ENCODE data around the gene RETN. TPM values are rescaled to one million over a fixed set of nuclear protein-coding genes. Genes with fewer than 3 reads are reported as not detected.

RETN gene
- total RNA-seq, 1 experiment from 2014 or later: not detected

DNA sequence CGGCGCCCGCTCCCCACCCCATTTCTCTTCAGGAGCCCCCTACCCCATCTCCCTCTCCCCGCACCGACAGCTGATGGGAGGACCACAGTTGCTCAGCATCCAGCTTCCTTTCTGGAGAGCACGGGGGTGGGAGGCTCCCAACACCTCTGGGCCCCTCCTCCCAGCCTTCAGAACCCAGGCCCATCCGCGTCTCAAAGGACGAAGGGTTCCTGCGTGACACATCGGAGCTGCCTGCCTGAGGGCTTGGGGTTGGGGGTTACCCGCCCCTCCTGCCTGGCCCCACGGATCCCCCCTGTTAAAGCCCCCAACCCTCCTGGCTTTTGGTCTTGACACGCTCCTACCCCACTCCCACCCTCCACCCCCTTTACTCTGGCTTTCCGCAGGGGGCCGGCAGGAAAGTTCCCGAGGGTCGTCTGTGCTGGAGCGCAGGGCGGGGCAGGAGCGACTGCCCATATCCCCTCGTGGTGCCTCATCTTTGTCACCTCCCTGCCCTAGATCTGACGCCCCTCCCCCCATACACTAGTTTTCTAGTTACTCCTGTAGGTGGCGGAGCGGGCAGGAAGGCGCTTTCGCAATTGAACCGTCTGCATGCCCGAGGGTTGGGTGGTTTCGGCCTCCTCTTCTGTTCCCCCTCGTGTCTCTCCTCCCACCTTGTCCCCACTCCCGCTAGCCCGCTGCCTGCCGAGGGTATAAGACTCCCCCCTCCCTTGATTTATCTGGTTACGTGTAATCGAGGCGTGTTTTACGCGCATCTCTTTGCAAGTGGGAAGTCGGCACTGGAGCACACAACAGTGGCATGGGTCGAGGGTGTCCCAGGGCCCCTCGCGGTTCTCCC lies 12.7 kb downstream of the RETN start:
- peak; percentile 43 for DNase-seq (ENCODE audit: low spot score)

GRCh38 chr19:7682175-7682855 lies 13.5 kb downstream of the RETN start:
- no peak for DNase-seq (ENCODE audit: low spot score)

DNA sequence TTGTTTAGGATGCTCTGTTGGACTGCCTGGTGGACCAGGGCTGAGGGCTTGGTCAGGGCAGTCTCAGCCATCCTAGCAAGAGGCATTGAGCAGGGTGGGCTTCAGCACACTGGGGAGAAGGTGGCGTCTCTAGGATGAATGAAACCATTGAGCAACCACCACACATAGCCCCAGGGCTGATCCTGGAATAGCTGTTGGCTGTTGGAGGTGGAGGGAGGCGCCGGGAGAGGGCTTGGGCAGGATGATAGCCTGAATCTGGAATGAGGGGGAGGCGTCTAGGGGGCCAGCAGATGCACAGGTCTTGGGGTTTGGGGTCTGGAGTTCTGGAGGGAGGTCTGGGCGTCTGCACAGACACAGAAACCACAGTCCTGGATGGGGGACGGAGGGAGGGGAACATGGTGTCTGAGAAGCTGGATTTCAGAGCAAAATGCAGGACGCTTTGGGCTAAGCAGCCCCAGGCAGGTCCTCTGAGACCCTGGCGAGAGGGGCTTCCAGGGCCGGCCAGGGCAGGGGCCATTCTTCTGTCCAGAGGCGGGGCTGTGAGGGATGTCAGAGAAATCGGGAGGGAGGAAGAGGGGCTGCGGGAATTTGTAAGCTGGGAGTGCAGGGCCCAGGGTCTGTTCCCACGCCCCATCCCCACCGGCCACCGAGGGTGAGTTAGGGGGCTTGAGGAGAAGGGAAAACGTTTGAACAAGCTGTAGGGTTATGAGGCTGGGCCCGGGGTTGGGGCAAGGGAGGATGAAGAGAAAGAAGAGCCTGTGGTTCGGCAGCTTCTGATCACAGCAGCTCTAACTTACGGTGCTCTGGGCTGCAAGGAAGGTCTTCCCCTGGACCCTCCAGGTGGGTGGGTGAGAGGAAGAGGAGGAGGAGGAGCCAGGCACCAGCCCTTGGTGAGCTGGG lies 16.9 kb downstream of the RETN start:
- DNase-seq (ENCODE audit: low spot score): no peak

- DNase-seq (ENCODE audit: low spot score): no peak
Measured at GRCh38 chr19:7687177-7687576, 18.3 kb downstream of the RETN start.

- no peak for DNase-seq (ENCODE audit: low spot score)
Measured at GRCh38 chr19:7689165-7689564, 20.3 kb downstream of the RETN start.

DNA sequence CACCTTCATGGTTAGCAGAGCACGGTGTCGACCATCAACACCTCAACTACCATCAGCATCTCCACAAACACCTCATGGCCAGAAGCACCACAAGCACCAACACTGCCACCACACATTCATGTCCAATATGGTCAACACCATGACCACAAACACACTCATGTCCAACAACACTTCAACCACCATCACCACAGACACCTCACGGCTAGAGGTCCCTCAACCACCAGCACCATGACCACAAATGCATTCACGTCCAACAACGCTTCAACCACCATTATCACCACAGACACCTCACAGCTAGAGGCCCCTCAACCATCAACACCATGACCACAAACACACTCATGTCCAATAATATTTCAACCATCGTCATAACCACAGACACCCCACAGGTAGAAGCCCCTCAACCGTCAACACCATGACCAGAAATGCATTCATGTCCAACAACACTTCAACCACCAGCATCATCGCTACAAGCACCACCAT lies 22.0 kb downstream of the RETN start:
- no peak for DNase-seq (ENCODE audit: low spot score)

- no peak for DNase-seq (ENCODE audit: low spot score)
Measured at GRCh38 chr19:7691497-7691896, 22.6 kb downstream of the RETN start.

DNA sequence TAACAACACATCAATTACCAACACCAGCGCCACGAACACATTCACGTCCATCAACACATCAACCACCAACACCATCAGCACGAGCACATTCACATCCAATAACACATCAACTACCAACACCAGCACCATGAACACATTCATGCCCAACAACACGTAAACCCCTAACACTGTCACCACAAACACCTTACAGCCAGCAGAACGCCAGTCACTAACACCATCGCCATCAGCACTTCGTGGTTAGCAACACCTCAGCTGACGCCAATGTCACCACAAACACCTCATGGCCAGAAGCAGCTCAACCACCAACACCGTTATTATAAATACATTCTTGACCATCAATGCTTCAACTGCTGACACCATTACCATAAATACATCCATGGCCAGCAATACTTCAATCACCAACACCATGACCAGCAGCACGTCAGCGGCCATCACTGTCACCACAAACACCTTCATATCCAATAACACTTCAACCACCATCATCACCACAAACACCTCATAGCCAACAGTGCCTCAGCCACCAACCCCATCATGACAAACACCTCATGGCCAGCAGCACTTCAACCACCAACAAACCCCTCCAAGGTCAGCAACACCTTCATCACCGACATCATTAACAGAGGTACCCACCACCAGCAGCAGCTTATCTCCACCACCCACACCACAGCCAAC lies 23.7 kb downstream of the RETN start:
- no peak for DNase-seq (ENCODE audit: low spot score)

DNA sequence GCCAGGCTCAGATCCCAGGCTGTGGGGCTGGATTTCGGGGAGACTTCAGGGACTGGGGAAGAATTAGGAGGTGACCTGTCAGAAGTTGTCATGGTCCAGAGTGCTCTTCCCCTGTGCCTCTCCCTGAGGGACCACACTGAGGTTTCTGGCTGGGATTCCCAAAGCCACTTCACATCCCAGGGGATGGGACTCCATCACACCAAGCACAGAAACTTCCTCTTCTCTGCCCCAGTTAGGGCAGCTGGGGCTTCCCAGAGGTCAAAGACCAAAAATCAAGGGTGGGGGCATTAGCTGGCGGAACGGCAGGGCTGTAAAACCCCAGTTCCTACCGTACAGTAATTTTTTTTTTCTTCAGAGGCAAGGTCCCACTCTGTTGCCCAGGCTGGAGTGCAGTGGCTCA lies 25.6 kb downstream of the RETN start:
- no peak for DNase-seq (ENCODE audit: low spot score)

DNA sequence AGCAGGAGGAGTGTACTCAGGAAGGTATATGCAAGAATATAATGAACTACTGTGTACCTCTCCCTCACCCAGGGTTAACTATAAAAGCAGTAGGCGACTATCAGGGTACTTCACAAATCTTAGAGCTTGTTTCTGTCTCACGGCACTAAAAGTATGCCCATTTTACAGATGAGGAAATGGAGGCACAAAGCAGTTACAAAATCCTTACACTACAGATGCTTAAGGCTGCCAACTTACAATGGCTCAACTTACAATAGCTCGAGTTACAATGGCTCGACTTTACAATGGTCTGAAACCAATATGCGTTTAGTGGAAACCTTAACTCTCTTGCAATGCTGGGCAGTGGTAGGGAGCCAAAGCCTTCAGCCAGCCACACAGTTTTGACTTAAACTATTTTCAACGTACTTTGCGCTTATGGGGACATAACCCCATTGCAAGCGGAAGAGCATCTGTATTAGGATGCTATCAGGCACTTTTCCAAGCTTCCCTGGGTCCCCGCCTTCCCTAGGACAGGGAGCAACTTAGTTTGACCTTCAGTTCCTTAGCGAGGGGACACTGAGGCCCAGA lies 29.0 kb downstream of the RETN start:
- no peak for DNase-seq (ENCODE audit: low spot score)

- DNase-seq (ENCODE audit: low spot score): no peak
Measured at GRCh38 chr19:7698583-7698982, 29.7 kb downstream of the RETN start.

- DNase-seq (ENCODE audit: low spot score): no peak
Measured at GRCh38 chr19:7699003-7699402, 30.2 kb downstream of the RETN start.

DNA sequence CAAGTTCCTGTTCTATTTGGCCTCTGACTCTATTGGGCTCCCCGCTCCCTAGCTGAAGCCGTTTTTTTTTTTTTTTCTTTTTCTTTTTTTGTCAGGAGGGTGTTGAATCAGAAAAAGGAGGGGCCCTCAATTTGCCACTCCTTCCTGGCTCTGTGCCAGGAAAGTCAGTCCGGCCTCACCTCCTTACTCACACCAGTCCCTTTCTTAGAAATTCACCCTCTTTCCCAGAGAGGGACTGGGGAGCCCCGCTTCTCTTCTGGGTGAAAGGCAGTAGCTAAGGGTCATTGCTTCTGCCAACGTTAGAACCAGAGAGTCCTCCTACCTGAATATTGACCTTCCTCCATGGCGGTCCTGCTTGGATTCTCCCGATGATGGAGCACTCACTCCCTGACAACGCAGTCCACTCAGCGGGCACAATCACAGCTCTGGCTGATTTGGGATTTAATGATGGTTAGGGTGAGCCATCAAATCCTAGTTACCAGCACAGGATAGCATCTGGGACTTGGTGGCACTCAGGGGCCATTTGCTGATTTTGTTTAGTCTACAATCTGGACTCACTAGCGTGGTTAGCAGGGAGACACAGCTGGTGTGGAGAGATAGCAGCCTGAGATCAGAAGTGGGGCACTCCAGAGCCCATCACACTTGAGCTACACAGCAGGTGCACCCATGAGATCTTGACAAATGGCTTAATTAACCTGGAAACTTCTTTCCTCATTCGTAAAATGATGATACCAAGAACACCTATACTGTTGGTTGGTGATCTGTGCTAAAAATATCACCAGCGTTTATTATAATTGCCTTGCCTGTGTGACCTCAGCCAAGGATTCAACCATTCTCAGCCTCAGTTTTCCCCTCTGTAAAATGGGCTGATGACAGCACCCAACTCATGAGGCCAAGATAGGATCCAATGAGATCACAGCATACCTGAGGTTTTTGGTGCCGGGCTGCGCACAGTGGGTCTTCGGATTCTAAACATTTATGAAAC lies 30.9 kb downstream of the RETN start:
- DNase-seq (ENCODE audit: low spot score): peak; percentile 20

- no peak for DNase-seq (ENCODE audit: low spot score)
Measured at GRCh38 chr19:7701049-7701653, 32.3 kb downstream of the RETN start.

DNA sequence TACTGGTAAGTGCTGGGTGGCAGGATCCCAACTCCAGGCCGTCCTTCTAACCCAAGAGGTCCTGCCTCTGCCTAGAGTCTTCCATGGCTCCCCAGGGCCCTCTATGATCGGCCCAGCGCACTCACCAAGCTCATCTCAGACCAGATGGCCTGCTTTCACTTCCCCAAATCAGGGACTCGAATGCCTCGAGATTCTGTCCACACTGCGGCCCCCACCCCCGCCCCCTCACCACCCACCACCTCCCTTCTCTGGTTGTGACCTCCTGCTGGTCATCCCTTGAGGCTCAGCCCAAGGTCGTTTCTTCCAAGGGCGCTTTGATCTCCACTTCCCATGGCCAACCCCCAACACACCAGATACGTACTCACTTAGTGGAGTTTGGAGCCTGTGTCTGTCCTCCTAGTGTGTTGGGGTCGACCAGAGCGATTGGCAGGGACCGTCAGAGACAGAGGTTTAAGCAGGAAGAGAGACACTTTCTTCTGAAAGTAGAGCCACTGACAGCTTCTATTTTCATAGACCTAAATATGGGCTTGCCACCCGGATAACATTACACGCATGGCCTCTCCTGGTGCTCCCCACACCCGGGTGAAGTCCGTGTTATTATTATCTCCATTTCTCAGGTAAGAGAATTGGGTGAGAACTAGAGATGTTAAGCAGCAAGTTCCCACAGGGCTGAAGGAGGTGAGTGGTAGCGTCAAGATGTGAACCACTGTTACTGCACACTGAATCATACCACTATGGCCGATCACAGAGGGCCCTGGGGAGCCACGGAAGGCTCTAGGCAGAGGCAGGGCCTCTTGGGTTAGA lies 33.0 kb downstream of the RETN start, which contains the start of gene FCER2:
FCER2 (minus strand) TSS at position 478 of the 804 bp plus-strand sequence. CDS start 2,371 bp downstream, outside the sequence.
- DNase-seq (ENCODE audit: low spot score): no peak

DNA sequence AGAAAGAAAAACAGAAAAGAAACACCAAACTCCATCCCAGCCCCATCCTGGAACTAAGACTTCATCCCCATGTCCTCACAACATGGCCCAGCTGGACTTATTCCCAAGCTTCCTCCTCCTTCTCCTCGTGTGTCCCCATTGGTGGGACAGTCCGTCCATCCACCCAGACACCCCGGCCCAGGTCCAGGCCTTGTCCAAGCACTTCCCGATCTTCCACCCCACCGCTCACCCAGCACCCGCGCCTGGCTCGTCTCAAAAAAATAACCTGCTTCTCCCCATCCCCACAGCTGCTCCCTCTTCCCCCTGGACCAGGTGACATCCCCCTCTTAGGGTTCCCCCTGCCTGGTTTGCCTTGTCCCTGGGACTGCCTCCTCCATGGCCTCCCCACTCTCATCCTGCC lies 34.5 kb downstream of the RETN start:
- DNase-seq (ENCODE audit: low spot score): no peak

- DNase-seq (ENCODE audit: low spot score): no peak
Measured at GRCh38 chr19:7704280-7705060, 35.6 kb downstream of the RETN start.

Measured in A172 (cell line).